UCSD-AML1 (cell line): ENCODE measurements around the gene MAP1LC3B.

Experiments
- DNase-seq: peaks from one replicate; lab custom pipeline; 2025; ENCODE audit not compliant: unreplicated experiment; lab: John Stamatoyannopoulos, UW

The MAP1LC3B gene

GRCh38 chr16:87391950-87392820, at the start of gene MAP1LC3B:
MAP1LC3B (plus strand) TSS chr16:87392336; CDS start chr16:87392428, 92 bp downstream.
- peak; percentile 99 for DNase-seq

GRCh38 chr16:87342504-87342903, 49.6 kb upstream of the MAP1LC3B start:
- no peak for DNase-seq

- no peak for DNase-seq
These were observed 49.0 kb upstream of the MAP1LC3B start for GRCh38 chr16:87342978-87343752.

GRCh38 chr16:87343753-87344050, 48.4 kb upstream of the MAP1LC3B start:
- DNase-seq, result no peak

GRCh38 chr16:87344165-87344930, 47.8 kb upstream of the MAP1LC3B start:
- no peak for DNase-seq

- no peak for DNase-seq
These were observed 47.1 kb upstream of the MAP1LC3B start for GRCh38 chr16:87344931-87345631.

- DNase-seq, result no peak
These were observed 46.3 kb upstream of the MAP1LC3B start for GRCh38 chr16:87345726-87346424.

GRCh38 chr16:87346517-87347060, 45.5 kb upstream of the MAP1LC3B start:
- DNase-seq, result no peak

- no peak for DNase-seq
These were observed 44.1 kb upstream of the MAP1LC3B start for GRCh38 chr16:87347932-87348615.

GRCh38 chr16:87348616-87349157, 43.4 kb upstream of the MAP1LC3B start:
- DNase-seq, result no peak

GRCh38 chr16:87350031-87350430, 42.1 kb upstream of the MAP1LC3B start:
- DNase-seq, result no peak

GRCh38 chr16:87350681-87351319, 41.3 kb upstream of the MAP1LC3B start:
- DNase-seq, result no peak

GRCh38 chr16:87351320-87351698, 40.8 kb upstream of the MAP1LC3B start:
- no peak for DNase-seq

- DNase-seq, result no peak
These were observed 39.3 kb upstream of the MAP1LC3B start for GRCh38 chr16:87352818-87353217.

GRCh38 chr16:87353613-87354012, 38.5 kb upstream of the MAP1LC3B start:
- no peak for DNase-seq

GRCh38 chr16:87356491-87356853, 35.7 kb upstream of the MAP1LC3B start:
- DNase-seq, result no peak

- no peak for DNase-seq
These were observed 33.9 kb upstream of the MAP1LC3B start for GRCh38 chr16:87358250-87358649.

- DNase-seq, result no peak
These were observed 33.4 kb upstream of the MAP1LC3B start for GRCh38 chr16:87358696-87359095.

- DNase-seq, result no peak
These were observed 33.0 kb upstream of the MAP1LC3B start for GRCh38 chr16:87359121-87359520.
